PFSK-1 (cell line): ENCODE data around the gene OPCML.

Source experiments
- FOXP2 ChIP-seq: optimal IDR thresholded peaks from 2 replicates; pipeline ENCODE3; 2011; ENCODE audit warnings: borderline replicate concordance, control low read depth, inconsistent platforms; ENCODE audit not compliant: insufficient read depth; ENCODE audit errors: extremely low read length, extremely low read depth
- POLR2AphosphoS5 ChIP-seq: IDR thresholded peaks from 2 replicates; pipeline ENCODE4 v1.6.1; 2012; ENCODE audit warnings: low read depth, mild to moderate bottlenecking, control low read depth, low read length, moderate library complexity
- SIN3A ChIP-seq: IDR thresholded peaks from 2 replicates; pipeline ENCODE4 v1.6.1; 2012; ENCODE audit warnings: mild to moderate bottlenecking, low read length, moderate library complexity, borderline replicate concordance; ENCODE audit not compliant: insufficient read depth
- TAF1 ChIP-seq: IDR thresholded peaks from 2 replicates; pipeline ENCODE4 v1.6.1; 2012; ENCODE audit warnings: low read length, control low read depth, borderline replicate concordance; ENCODE audit not compliant: insufficient read depth
- TF ChIP-seq, protein P1 (sequence below), 2 experiments: IDR thresholded peaks; 2 replicates each; pipeline versions ENCODE4 v1.6.1 to v1.8.0; 2011 to 2012; ENCODE audit warnings: low read depth in 2 of 2, low read length in 2 of 2, control low read depth in 1 of 2, inconsistent platforms in 1 of 2, mild to moderate bottlenecking in 1 of 2, moderate library complexity in 1 of 2; ENCODE audit not compliant: insufficient read depth in 1 of 2

Gene OPCML

GRCh38 chr11:132811649-132812048 lies 720.7 kb downstream of the OPCML start:
- TF ChIP-seq FOXP2: no peak
- no peak for TF ChIP-seq POLR2AphosphoS5
- TF ChIP-seq, protein P1, sequence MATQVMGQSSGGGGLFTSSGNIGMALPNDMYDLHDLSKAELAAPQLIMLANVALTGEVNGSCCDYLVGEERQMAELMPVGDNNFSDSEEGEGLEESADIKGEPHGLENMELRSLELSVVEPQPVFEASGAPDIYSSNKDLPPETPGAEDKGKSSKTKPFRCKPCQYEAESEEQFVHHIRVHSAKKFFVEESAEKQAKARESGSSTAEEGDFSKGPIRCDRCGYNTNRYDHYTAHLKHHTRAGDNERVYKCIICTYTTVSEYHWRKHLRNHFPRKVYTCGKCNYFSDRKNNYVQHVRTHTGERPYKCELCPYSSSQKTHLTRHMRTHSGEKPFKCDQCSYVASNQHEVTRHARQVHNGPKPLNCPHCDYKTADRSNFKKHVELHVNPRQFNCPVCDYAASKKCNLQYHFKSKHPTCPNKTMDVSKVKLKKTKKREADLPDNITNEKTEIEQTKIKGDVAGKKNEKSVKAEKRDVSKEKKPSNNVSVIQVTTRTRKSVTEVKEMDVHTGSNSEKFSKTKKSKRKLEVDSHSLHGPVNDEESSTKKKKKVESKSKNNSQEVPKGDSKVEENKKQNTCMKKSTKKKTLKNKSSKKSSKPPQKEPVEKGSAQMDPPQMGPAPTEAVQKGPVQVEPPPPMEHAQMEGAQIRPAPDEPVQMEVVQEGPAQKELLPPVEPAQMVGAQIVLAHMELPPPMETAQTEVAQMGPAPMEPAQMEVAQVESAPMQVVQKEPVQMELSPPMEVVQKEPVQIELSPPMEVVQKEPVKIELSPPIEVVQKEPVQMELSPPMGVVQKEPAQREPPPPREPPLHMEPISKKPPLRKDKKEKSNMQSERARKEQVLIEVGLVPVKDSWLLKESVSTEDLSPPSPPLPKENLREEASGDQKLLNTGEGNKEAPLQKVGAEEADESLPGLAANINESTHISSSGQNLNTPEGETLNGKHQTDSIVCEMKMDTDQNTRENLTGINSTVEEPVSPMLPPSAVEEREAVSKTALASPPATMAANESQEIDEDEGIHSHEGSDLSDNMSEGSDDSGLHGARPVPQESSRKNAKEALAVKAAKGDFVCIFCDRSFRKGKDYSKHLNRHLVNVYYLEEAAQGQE (IDR thresholded peaks at IDR 0.05; ENCODE audit: insufficient read depth in 1 of 2, low read depth in 2 of 2, low read length in 2 of 2): no peak
- TF ChIP-seq SIN3A: no peak

DNA sequence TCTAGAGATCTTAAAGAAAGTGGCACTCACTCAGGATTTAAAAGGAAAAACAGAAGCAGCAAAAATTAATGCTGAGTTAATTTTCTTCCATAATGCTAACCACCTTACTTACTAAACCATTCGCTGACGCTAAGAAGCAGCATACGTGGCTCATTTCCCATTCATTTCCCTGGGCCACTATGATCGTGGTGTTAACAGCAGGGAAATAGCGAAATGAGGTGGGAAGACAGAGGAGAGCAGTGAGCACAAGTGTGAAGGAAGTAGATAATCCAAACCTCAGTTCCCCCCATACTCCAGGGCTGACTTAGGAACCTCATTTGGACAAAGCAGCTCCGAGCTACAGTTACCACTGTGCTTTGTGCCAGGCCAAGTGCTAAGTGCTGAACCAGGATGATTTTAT lies 723.2 kb downstream of the OPCML start:
- TF ChIP-seq FOXP2 (no peak), SIN3A (no peak), POLR2AphosphoS5 (no peak), TAF1 (no peak)
- TF ChIP-seq, protein P1 (IDR thresholded peaks at IDR 0.05; ENCODE audit: insufficient read depth in 1 of 2, low read depth in 2 of 2, low read length in 2 of 2): no peak

DNA sequence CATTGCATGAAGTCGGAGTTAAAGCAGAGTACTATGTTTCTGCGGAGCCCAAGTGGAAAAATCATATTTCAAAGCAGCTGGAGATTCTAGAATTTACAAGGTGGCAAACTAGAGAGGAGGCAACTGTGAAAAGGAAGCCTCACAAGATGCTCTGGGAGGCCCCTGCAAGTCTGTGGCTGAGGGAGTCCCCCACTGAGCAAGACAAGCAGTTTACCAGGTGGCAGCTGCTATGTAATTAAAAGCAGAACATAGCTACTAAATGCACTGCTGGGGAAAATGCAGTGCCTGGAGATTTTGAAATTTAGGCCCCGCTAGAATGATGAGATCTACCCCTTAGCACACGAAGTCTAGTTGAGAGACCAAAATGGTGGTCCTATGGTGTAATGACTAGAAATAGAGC lies 728.0 kb downstream of the OPCML start:
- no peak for TF ChIP-seq FOXP2
- TF ChIP-seq, protein P1 (IDR thresholded peaks at IDR 0.05; ENCODE audit: insufficient read depth in 1 of 2, low read depth in 2 of 2, low read length in 2 of 2): no peak
- TF ChIP-seq TAF1: no peak
- TF ChIP-seq POLR2AphosphoS5: no peak
- no peak for TF ChIP-seq SIN3A

GRCh38 chr11:132803436-132803835 lies 728.9 kb downstream of the OPCML start:
- TF ChIP-seq TAF1: no peak
- TF ChIP-seq, protein P1 (IDR thresholded peaks at IDR 0.05; ENCODE audit: insufficient read depth in 1 of 2, low read depth in 2 of 2, low read length in 2 of 2): no peak
- TF ChIP-seq SIN3A: no peak
- no peak for TF ChIP-seq POLR2AphosphoS5
- TF ChIP-seq FOXP2: no peak

DNA sequence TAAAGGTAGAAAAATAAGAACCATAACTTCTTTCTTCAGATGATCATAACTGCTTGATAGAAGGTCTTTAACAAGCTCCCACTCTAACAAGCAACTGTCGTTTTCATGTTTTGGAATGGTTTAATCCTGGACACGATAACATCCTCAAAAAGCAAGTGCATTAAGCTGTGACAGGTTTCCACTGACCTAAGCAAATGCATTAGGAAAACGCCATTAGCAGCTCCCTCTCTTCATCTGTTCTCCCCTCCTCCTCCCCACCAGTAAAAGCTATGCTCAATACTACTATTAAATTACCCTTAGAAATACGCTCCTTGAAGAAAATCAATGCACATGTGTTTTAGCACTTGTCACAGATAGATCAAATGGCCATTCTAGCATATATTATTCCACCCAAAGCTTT lies 729.4 kb downstream of the OPCML start:
- TF ChIP-seq SIN3A (no peak), FOXP2 (no peak), TAF1 (no peak), POLR2AphosphoS5 (no peak)
- TF ChIP-seq, protein P1 (IDR thresholded peaks at IDR 0.05; ENCODE audit: insufficient read depth in 1 of 2, low read depth in 2 of 2, low read length in 2 of 2): no peak
